K562 (cell line): ENCODE data around the gene PRSS22. TPM values are rescaled to one million over a fixed set of nuclear protein-coding genes. Genes with fewer than 3 reads are reported as not detected.

ENCODE experiments used
- ATF3 ChIP-seq, 2 experiments: fragments of 450-650 bp in 1 of 2; sonication (generic) in 1 of 2; formaldehyde crosslinking in 1 of 2; IDR thresholded peaks in 1 of 2; conservative IDR thresholded peaks in 1 of 2; 2 replicates each; pipeline versions ENCODE4 v1.6.1 to v1.8.1; 2016 to 2023; ENCODE audit warnings: mild to moderate bottlenecking in 2 of 2, moderate library complexity in 2 of 2, inconsistent platforms in 1 of 2, missing genetic modification reagents in 1 of 2
- CC2D1A ChIP-seq: fragments of 450-650 bp; IDR thresholded peaks from 2 replicates; pipeline ENCODE4 v1.6.1; 2017; ENCODE audit warnings: mild to moderate bottlenecking
- EHMT2 ChIP-seq: fragments of 450-650 bp; IDR thresholded peaks from 2 replicates; pipeline ENCODE4 v1.6.1; 2018; ENCODE audit warnings: antibody characterized with exemption
- NFIC ChIP-seq: fragments of 450-650 bp; IDR thresholded peaks from 2 replicates; pipeline ENCODE4 v1.6.1; 2017; ENCODE audit warnings: mild to moderate bottlenecking, inconsistent platforms
- NR2F6 ChIP-seq: fragments of 450-650 bp; formaldehyde crosslinking; IDR thresholded peaks from 2 replicates; pipeline ENCODE4 v1.4.0; 2020; ENCODE audit warnings: mild to moderate bottlenecking
- TBL1XR1 ChIP-seq, 2 experiments: IDR thresholded peaks; 2 replicates each; pipeline ENCODE4 v1.6.1; 2012; ENCODE audit warnings: improper control_type of control experiment in 2 of 2, low read length in 2 of 2, mild to moderate bottlenecking in 1 of 2
- ZBTB40 ChIP-seq, 2 experiments: fragments of 450-650 bp in 1 of 2; sonication (generic) in 1 of 2; formaldehyde crosslinking in 1 of 2; IDR thresholded peaks; 2 replicates each; pipeline versions ENCODE4 v1.7.1 to v1.9.0; 2016 to 2022; ENCODE audit warnings: inconsistent platforms in 1 of 2, mild to moderate bottlenecking in 1 of 2, missing genetic modification reagents in 1 of 2
- ZNF584 ChIP-seq: fragments of 200-800 bp; sonication (Bioruptor generic); IDR thresholded peaks from 2 replicates; pipeline ENCODE4 v1.6.1; 2016; ENCODE audit warnings: low read depth, mild to moderate bottlenecking, missing genetic modification characterization, missing compliant biosample characterization
- ZNF780A ChIP-seq: fragments of 250-450 bp; sonication (Bioruptor Pico); IDR thresholded peaks from 2 replicates; pipeline ENCODE4 v1.5.0; 2021; ENCODE audit warnings: mild to moderate bottlenecking
- polyA plus RNA-seq, 8 experiments: library from polyadenylated mRNA; depleted of rRNA in 4 of 8; stranded (reverse) in 5 of 8; unstranded in 3 of 8; fragments of >200 nt; fragmentation: Nextera tagmentation in 2 of 8; fragmentation: Illumina TruSeq in 1 of 8; extraction: Ambion mirVana in 2 of 8; extraction: Trizol in 1 of 8; gene quantifications; 2 replicates each; pipeline versions ENCODE4 v1.2.1 to v1.2.3, GENCODE V29; 2011 to 2014; ENCODE audit warnings: inconsistent platforms in 1 of 8, missing spikeins in 1 of 8
- total RNA-seq, 7 experiments: library from RNA; depleted of rRNA in 6 of 7; stranded (reverse); fragments of >200 nt in 6 of 7; fragmentation: Illumina TruSeq in 2 of 7; extraction: Trizol in 2 of 7; gene quantifications; 2 replicates each; pipeline versions ENCODE4 v1.2.1 to v1.2.3, GENCODE V29; 2011 to 2021; ENCODE audit warnings: low replicate concordance in 1 of 7

The PRSS22 gene
- total and polyA plus RNA-seq, 9 of the 15 experiments (the other 6 are each of a cell fraction or from before 2014, with no cell fraction given), result 0.13 to 0.42 TPM; not detected in 7

DNA sequence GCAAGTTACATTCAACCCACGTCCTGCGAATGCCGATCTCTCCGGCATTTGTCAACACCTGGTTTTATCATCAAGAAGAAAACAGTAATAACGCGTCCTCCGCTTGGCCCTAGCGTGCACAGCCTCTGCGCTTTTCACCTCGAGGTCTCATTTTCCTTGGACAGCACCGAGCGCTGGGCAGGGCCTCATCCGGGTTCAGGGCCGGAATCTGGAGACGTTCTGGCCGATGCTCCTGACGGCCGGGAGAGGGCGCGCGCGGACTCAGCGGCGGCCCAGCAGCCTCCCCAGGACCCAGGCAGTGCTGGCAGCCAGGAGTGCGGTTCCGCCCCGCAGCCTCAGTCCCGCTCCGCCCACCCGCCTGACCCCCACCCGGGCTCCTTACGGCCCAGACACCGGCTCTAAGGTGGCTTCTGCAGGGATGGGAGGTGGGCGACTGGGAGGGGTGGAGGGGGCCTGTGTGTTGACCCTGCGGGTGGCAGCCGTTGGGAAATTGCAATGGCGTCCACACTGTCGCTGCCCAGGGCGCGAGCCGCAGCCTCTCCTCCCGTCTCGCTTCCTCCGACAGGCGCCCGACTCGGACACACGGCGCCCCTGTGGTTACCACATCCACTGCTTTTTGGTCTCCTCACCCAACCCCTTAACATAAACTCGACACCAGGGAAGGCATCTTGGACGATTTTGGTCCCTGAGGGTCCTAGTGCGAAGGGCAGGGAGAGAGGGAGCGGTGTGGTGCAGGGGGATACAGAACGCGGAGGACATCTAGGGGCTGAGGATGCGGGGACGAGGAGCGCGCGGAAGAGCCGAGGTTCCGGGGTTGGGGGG, 46.3 kb upstream of the PRSS22 start (continued):
- no peak for TF ChIP-seq ZNF780A (CRISPR knock-in tag)
- no peak for TF ChIP-seq TBL1XR1 (IDR thresholded peaks at IDR 0.05; ENCODE audit: low read length in 2 of 2)
- peak; percentile 22 for TF ChIP-seq NFIC
- TF ChIP-seq EHMT2, result no peak
- TF ChIP-seq CC2D1A, result no peak
- no peak for TF ChIP-seq ZBTB40 (IDR thresholded peaks at IDR 0.05)
- TF ChIP-seq ZBTB40 (CRISPR knock-in tag; IDR thresholded peaks at IDR 0.05), result no peak
- no peak for TF ChIP-seq NR2F6 (CRISPR knock-in tag)
- no peak for TF ChIP-seq ZNF584 (CRISPR knock-in tag)
- no peak for TF ChIP-seq ATF3 (IDR thresholded peaks at IDR 0.05)
- TF ChIP-seq ATF3 (CRISPR knock-in tag; conservative IDR thresholded peaks at IDR 0.05), result no peak
